22Rv1 (cell line): ENCODE results near the gene ACSF3.

Experiments used
- H3K27ac ChIP-seq: fragments of 450-650 bp; 2 replicates; pipeline ENCODE4 v1.5.1; 2017
- ZFX ChIP-seq: fragments of 450-650 bp; IDR thresholded peaks from 2 replicates; pipeline ENCODE4 v1.6.1; 2017; ENCODE audit warnings: antibody characterized with exemption, borderline replicate concordance
- TF ChIP-seq, protein P1 (sequence below): fragments of 450-650 bp; IDR thresholded peaks from 2 replicates; pipeline ENCODE4 v1.5.1; 2017; ENCODE audit warnings: mild to moderate bottlenecking

ACSF3 gene

DNA sequence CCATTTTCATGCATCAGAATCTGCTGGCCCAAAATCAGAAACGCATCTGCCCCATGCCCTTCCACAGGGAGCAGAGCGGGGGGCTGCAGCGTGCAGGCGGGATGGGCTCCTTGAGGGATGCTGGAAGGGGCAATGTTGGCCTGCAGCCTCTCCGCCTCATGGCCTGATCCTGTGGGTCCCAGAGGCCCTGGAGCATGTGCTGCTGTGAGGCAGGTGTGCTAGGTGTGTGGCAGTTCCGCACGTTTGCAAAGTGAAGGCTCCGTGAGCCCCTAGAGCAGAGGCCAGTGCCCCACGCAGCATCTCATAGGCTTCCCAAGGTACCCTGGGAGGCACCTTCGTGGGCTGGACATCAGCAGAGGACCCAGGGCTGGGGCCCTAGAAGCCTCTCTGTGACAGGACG is 41.5 kb downstream of the ACSF3 start:
- H3K27ac ChIP-seq, result no peak overlapping the region
- no peak for TF ChIP-seq ZFX
- TF ChIP-seq, protein P1, sequence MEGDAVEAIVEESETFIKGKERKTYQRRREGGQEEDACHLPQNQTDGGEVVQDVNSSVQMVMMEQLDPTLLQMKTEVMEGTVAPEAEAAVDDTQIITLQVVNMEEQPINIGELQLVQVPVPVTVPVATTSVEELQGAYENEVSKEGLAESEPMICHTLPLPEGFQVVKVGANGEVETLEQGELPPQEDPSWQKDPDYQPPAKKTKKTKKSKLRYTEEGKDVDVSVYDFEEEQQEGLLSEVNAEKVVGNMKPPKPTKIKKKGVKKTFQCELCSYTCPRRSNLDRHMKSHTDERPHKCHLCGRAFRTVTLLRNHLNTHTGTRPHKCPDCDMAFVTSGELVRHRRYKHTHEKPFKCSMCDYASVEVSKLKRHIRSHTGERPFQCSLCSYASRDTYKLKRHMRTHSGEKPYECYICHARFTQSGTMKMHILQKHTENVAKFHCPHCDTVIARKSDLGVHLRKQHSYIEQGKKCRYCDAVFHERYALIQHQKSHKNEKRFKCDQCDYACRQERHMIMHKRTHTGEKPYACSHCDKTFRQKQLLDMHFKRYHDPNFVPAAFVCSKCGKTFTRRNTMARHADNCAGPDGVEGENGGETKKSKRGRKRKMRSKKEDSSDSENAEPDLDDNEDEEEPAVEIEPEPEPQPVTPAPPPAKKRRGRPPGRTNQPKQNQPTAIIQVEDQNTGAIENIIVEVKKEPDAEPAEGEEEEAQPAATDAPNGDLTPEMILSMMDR, result no peak

DNA sequence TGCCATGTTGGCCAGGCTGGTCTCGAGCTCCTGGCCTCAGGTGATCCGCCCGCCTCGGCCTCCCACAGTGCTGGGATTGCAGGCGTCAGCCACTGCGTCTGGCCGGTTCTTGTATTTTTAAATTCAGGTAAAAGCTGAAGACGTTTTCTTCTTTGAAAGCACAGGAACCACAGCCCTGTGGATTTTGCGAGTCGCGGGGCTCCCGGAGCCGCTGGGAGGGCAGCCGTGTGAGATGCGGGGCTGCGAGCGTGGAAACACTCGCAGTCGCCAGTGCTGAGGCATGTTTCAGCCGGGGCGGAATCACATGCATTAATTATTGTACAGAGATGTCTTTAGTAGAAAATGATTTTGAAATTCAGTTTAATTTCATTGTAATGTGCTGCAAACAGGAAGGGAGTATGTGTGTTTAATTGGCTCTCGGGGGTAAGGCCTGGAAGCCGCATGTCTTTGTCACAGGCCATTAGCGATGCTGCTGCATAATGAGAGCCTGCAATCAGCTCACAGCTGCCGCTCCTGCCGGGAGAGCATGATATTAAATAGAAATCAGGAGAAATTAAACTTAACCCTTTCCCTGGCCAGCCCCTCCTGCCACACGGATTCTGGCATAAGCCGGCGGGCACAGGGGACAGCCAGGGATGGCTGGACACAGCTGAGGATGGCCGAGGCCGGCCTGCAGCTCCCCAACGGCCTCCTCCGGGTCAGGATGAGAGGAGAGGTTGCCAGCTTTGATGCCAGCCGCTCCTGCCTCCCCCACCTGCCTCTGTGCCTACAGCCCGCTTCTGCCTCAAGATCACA is 42.5 kb downstream of the ACSF3 start:
- no peak for TF ChIP-seq ZFX
- TF ChIP-seq, protein P1, result no peak
- no peak overlapping the region for H3K27ac ChIP-seq

DNA sequence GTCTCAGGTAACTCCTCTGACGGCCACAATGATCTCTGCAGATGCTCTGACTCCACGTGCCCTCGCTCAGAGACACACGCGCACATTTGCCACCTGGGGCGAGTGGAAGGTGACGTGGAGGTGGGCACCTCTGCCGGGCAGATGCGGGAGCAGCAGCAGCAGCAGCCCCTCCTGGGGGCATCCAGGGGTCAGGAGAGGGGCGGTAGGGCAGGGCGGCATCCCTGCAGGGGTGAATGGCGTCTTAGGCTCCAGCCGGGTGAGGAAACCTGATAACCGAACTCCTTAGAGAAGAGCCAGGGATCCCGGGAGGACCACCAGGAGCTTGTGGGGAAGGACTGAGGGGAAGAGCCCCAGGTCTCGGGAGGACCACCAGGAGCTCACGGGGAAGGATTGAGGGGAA is 43.3 kb downstream of the ACSF3 start:
- H3K27ac ChIP-seq, result no peak overlapping the region
- TF ChIP-seq, protein P1, result no peak
- no peak for TF ChIP-seq ZFX

DNA sequence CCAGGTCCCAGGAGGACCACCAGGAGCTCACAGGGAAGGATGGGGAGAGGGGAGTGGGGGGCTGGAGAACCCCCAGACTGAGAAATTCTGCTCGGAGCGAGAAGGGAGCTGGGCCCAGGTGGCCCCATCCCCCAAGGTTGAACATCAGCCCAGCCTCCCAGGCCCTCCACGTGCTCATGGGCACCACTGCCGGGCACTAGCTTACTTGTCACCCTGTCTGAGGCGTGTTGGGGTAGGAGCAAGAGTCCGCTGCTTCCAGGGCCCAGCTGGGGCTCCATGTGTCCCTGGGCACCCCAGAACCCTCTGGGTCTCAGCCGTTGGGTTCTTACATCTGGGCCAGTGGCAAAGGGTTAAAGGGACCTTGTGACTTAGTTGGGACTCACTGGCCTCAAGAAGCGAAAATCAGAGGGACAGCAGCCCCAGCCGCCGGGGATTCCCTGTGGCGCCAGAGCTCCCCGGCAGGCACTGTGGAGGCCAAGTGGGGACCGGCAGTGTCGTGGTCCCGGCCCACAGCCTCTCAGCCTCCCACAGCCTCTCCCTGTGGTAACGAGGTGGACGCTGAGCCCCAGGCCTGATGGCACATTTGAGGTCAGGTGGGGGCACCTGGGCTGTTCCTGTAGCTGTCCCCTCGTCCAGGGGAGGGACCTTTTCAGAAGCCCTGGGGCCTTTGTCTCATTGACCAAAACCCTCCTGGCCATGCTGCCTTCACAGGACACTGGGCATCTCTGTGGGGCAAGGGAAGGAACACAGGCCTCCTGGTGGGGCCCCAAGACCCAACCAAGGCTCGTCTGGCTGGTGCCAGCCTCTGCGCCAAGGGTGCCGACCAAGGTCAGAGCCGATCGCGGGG is 44.2 kb downstream of the ACSF3 start:
- H3K27ac ChIP-seq, result no peak overlapping the region
- TF ChIP-seq, protein P1, result no peak
- no peak for TF ChIP-seq ZFX

DNA sequence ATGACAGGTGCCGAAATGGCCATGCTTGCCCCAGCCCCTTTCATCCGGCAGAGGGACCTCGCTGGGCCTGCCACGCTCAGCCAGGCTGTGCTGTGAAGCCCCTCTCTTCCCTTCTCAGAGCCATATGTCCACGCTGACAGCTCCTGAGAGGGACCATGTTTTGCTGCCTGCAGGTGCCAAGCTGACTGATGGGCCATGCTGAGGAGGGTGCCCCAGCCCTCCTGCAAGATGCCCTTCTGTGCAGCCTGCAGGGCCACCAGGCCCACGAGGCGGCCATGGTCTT is 44.8 kb downstream of the ACSF3 start:
- TF ChIP-seq, protein P1, result no peak
- no peak overlapping the region for H3K27ac ChIP-seq

DNA sequence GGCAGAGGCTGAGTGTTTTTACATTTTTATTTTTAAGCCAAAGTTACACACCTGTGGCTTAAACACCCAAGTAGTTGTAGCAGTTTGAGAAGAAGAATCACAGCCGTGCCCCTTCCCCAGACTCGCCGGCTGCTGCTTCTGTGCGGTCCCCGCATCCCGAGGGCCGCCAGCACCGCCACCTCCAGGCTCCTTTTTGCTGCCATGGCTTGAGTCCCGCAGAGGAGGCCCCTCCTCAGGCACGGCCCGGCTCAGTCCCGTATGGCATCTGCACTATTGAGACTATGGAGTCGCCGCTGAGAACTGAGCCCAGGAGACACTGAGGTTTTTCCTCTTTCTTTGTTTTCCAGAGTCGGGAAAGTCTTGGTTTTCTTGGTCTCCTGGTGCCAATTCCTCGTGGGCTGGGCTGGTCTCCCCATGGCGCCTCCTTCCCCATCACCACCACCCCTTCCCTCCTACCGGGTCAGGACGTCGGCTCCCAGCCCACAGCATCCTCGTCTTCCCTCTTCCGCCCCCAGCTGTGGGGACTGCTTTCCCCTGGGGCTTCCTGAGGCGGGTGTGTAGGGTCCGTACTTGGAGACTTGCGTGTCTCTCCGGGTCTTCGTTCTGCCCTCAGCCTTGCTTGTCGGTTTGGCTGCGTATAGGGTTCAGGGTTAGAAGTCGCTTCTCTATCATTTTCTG is 45.3 kb downstream of the ACSF3 start:
- no peak overlapping the region for H3K27ac ChIP-seq
- TF ChIP-seq ZFX, result no peak
- TF ChIP-seq, protein P1, result no peak
